Measurements from ENCODE around the gene TMEM231. TPM values are rescaled to one million over a fixed set of nuclear protein-coding genes. Genes with fewer than 3 reads are reported as not detected.

Gene TMEM231
- total RNA-seq, 4 donors from 2014 or later: 1.2 to 4.2 (median 1.9) TPM

- Histone ChIP-seq H3K36me3 (peaks cover 0 to 21% (median 7%) of the 10 kb centered on the region in 3 donors), H3K4me3 (no peak overlapping the region), H3K4me1 (no peaks in the 10 kb centered on the region), H3K27me3 (no peaks in the 10 kb centered on the region), H3K27ac (no peak overlapping the region), H3K9me3 (no peaks in the 10 kb centered on the region)
- intact Hi-C loops (cut with DNase I): no loop called here
- 70 to 82% methylated on average over 3 of the region's 3 CpGs for WGBS, 2 donors
- DNase-seq: no peak
- TF ChIP-seq CTCF (IDR thresholded peaks at IDR 0.05) (no peak), POLR2A (IDR thresholded peaks at IDR 0.05) (no peak)
Observed at GRCh38 chr16:75584108-75584507, 28.1 kb upstream of the TMEM231 start.

- H3K27ac ChIP-seq: no peak overlapping the region
- 55 to 86% methylated on average over 5 to 7 of the region's 7 CpGs for WGBS, 2 donors
- intact Hi-C loops (cut with DNase I): no loop called here
- TF ChIP-seq POLR2A (IDR thresholded peaks at IDR 0.05): no peak
- no peak for TF ChIP-seq CTCF (IDR thresholded peaks at IDR 0.05)
- H3K4me3 ChIP-seq: no peak overlapping the region
- DNase-seq: no peak
- no peaks in the 10 kb centered on the region for H3K4me1 ChIP-seq
- no peaks in the 10 kb centered on the region for H3K27me3 ChIP-seq
- no peaks in the 10 kb centered on the region for H3K9me3 ChIP-seq
- peaks cover 5 to 68% (median 38%) of the 10 kb centered on the region in 3 donors for H3K36me3 ChIP-seq
Observed at GRCh38 chr16:75579281-75579834, 23.3 kb upstream of the TMEM231 start.

GRCh38 chr16:75578725-75579124 lies 22.7 kb upstream of the TMEM231 start:
- WGBS, 2 donors: 90 to 94% methylated on average over 2 of the region's 2 CpGs
- Histone ChIP-seq H3K27ac (no peak overlapping the region), H3K27me3 (no peaks in the 10 kb centered on the region), H3K4me1 (no peaks in the 10 kb centered on the region), H3K4me3 (no peak overlapping the region), H3K36me3 (peaks cover 5 to 74% (median 38%) of the 10 kb centered on the region in 3 donors), H3K9me3 (no peaks in the 10 kb centered on the region)
- DNase-seq: no peak
- TF ChIP-seq POLR2A (IDR thresholded peaks at IDR 0.05) (no peak), CTCF (IDR thresholded peaks at IDR 0.05) (no peak)
- intact Hi-C loops (cut with DNase I): no loop called here

GRCh38 chr16:75578212-75578611 lies 22.2 kb upstream of the TMEM231 start:
- no peaks in the 10 kb centered on the region for H3K27me3 ChIP-seq
- intact Hi-C loops (cut with DNase I): no loop called here
- 82 to 83% methylated on average over 7 of the region's 7 CpGs for WGBS, 2 donors
- H3K4me3 ChIP-seq: no peak overlapping the region
- H3K36me3 ChIP-seq: peaks cover 5 to 80% (median 43%) of the 10 kb centered on the region in 3 donors
- DNase-seq: no peak
- H3K4me1 ChIP-seq: peaks cover 0 to 2% (median 0%) of the 10 kb centered on the region in 3 donors
- TF ChIP-seq CTCF (IDR thresholded peaks at IDR 0.05) (no peak), POLR2A (IDR thresholded peaks at IDR 0.05) (no peak)
- H3K27ac ChIP-seq: no peak overlapping the region
- H3K9me3 ChIP-seq: no peaks in the 10 kb centered on the region

GRCh38 chr16:75576384-75576811 lies 20.3 kb upstream of the TMEM231 start:
- Histone ChIP-seq H3K27ac (no peak overlapping the region), H3K4me1 (peaks cover 0 to 17% (median 0%) of the 10 kb centered on the region in 3 donors), H3K4me3 (no peak overlapping the region), H3K36me3 (peaks cover 8 to 98% (median 52%) of the 10 kb centered on the region in 3 donors), H3K9me3 (no peaks in the 10 kb centered on the region), H3K27me3 (no peaks in the 10 kb centered on the region)
- no peak for TF ChIP-seq POLR2A (IDR thresholded peaks at IDR 0.05)
- no peak for DNase-seq
- intact Hi-C loops (cut with DNase I): no loop called here
- WGBS, 2 donors: 60 to 71% methylated on average over 3 of the region's 3 CpGs

- TF ChIP-seq CTCF (IDR thresholded peaks at IDR 0.05) (no peak), POLR2A (IDR thresholded peaks at IDR 0.05) (no peak)
- 48 to 53% methylated on average over 3 of the region's 3 CpGs for WGBS, 2 donors
- no peak for DNase-seq
- intact Hi-C loops (cut with DNase I): no loop called here
- peaks cover 0 to 21% (median 0%) of the 10 kb centered on the region in 3 donors for H3K4me1 ChIP-seq
- no peak overlapping the region for H3K4me3 ChIP-seq
- H3K27ac ChIP-seq: no peak overlapping the region
- no peaks in the 10 kb centered on the region for H3K27me3 ChIP-seq
- H3K9me3 ChIP-seq: no peaks in the 10 kb centered on the region
- peaks cover 8 to 98% (median 52%) of the 10 kb centered on the region in 3 donors for H3K36me3 ChIP-seq
Observed at GRCh38 chr16:75575958-75576357, 19.9 kb upstream of the TMEM231 start.
